Right renal cortex interstitium (tissue), 3 donors: ENCODE data around the gene LLPH. TPM values are rescaled to one million over a fixed set of nuclear protein-coding genes. Genes with fewer than 3 reads are reported as not detected.
A peak's percentile ranks its signal among the peaks of the same experiment; 100 is the strongest.

Source experiments
- DNase-seq, 3 donors: peaks; one replicate each; pipeline ENCODE4 v3.0.0-alpha.2; 2013; ENCODE audit warnings: low read depth in 3 of 3, low spot score in 2 of 3
- polyA plus RNA-seq, 3 donors: library from polyadenylated mRNA; unstranded; fragments of 120-200 nt; gene quantifications; one replicate each; pipeline ENCODE4 v1.2.1, GENCODE V29; 2013; ENCODE audit not compliant: insufficient read length in 3 of 3

LLPH gene
- polyA plus RNA-seq, 3 donors = 38.1 to 40.3 (median 38.7) TPM

- no peak for DNase-seq
Measured at GRCh38 chr12:66103016-66103913, 27.3 kb downstream of the LLPH start.

GRCh38 chr12:66092559-66093269, 37.8 kb downstream of the LLPH start:
- DNase-seq = peak in 2 of 3 donors; percentile 31 to 40

DNA sequence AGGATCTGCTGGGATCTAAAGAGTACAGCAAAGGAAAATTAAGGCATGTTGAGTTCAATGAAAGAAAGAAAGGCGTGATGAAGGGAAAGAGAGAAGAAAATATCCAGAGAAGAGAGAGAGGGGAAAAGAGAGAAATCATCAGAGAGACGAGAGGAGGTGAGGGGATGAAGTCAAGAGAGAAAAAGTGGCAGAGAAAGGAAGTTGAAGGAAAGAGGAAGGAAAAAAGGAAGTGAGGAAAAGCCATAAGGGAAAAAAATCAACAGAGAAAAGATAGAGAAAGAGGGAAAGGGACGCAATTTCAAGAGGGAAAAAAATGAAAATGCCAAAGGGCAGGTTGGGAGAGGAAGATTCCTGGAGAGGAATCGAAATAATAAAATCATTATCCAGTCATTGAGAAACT, 40.4 kb downstream of the LLPH start:
- DNase-seq = no peak

DNA sequence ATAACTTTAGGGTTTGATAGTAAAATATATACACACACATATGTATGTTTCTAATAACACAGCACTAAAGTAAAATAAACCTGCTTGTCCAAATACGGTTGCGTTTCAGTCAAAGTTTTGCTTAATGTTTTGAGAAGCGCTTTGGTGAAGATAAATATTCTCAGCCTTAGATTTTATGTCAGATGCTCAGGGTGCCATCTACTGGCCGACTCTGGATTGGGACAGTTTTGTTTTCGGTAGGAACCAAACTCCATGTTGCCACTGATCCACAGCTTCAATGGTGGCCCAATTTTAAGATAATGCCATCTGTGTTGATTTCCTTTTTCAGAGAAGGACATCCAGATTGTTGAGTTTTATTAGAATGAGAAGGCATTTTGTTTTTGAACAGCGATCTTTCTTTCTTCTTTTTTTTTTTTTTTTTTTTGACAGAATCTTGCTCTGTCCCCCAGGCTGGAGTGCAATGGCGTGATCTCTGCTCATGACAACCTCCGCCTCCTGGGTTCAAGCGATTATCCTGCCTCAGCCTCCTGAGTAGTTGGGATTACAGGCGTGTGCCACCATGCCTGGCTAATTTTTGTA, 43.1 kb downstream of the LLPH start:
- peak; percentile 60 to 68 (median 65) for DNase-seq

DNA sequence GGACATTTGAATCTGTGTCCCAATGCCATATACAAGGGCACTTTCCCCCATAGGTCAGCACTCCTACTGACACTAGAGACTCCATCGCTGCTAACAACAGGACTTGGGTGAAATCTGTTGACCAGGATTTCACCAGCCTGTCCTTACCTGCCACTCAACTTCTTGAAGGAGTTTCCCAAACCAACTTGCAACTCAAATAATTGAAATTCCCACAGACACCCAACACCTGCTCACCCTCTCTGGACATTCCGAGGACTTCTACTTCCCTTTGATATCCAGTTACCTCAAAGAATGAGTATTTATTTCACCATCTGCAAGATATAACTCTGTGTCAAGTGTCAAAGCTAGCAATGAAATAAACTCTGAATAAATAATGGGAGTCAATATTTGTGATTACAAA, 44.6 kb downstream of the LLPH start:
- no peak for DNase-seq

DNA sequence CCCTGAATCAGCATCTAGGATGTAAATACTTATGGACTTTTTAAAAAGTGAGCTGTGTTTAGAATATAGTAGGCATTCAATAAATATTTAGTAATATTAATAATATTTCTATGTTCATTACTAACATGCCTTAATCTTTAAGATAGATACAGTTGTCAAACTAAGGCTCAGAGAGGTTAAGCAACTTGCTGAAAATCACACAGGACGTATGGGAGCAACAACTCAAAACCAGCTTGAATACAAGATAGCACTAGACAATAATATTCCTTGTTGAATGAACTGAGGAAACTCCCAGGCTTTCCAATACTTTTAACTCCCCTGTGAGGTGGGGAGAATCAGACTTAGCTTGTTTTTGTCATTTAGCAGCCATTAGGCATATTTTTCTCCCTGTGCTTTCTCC, 45.3 kb downstream of the LLPH start:
- no peak for DNase-seq

DNA sequence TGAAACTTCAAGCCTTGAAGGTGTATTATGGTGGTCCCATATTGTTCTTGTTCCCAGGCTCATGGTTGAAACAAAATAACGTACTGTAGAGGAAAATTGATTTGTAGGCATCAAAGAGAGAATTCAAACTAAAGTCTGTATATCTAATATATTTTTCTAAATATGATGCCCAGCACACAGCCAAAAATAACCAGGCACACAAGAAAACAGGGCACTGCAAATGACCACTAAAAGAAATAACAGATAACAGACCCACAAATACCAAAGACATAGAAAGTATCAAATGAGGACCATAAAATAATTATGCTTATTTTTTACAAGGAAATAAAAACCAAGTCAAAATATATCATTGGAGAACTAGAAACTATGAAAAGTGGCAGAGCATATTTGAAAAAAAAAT, 46.8 kb downstream of the LLPH start:
- DNase-seq = no peak

- DNase-seq = no peak
Measured at GRCh38 chr12:66082744-66083143, 47.8 kb downstream of the LLPH start.

DNA sequence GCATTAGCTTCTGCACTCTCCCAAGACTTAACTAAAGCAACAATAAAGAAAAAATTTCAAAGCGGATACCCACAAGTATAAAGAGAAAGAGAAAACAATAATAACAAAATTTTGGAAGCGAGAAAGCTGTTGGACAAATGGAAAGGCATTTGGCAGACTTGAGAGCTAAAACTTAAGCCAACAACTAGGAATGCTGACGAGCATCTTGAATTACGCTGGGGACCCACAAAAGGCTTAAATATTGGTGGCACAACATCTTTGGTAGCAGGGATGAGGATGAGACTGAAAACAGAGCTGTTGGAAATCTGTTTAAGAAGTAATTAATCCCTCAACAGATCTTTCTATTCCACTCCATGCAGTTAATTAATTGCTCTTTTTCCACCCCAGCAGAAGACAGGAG, 49.8 kb downstream of the LLPH start:
- DNase-seq = no peak

GRCh38 chr12:66077542-66077941, 53.0 kb downstream of the LLPH start:
- no peak for DNase-seq

DNA sequence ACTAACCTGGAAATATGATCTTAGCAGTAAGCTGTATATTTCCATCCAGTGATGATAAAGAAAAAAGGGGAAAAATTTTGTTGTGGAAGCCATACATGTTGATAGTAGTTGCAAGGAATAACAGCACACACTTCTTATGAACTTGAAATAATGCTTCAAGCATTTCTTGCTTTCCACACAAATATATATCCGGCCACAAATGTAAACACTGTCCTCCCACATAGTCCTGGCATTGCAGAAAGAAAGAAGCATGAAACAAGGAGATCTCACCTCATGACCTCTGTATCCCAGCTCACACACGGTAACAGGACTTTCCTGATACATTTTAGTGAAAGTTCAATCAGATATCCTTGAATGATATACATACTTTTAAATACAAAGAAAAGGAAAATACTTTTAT, 56.0 kb downstream of the LLPH start:
- DNase-seq = no peak

DNA sequence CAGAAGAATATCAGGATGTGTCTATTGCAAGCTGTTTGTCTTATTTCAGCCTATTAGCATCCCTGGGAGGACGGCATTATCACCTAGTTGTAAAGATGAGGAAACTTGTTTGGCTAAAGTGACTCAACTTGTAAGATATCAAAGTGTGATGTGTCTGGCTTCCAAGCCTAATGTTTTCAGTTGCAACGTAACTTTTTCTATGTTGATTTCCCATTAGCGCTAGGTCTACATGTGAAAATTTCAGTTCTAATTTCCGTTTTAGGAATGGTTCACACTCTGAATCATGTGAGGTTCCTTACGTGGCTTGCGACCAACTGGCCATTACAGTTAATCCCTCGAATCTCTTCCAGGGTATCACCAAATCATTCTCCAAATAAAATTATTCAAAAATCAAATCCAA, 58.0 kb downstream of the LLPH start:
- DNase-seq = no peak

GRCh38 chr12:66072135-66072534, 58.4 kb downstream of the LLPH start:
- no peak for DNase-seq

DNA sequence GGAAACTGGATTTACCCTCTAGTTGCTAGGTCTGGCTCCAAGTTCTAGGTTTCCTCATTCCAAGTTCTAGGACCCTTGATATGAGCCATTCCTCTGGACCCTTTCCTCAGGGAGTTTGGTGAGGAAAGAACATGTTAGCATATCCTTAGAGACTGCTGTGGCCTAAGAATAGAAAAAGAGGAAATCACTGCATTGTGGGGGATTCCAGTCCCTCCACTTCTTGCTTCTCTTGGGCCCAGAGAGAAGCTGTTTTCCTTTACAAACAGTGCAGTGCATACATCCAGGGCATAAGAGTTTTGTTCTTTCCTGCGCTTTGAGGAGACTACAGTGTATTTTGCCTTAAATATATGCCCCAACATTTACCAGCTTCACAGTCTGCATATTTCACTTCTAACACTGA, 59.0 kb downstream of the LLPH start:
- DNase-seq = no peak

DNA sequence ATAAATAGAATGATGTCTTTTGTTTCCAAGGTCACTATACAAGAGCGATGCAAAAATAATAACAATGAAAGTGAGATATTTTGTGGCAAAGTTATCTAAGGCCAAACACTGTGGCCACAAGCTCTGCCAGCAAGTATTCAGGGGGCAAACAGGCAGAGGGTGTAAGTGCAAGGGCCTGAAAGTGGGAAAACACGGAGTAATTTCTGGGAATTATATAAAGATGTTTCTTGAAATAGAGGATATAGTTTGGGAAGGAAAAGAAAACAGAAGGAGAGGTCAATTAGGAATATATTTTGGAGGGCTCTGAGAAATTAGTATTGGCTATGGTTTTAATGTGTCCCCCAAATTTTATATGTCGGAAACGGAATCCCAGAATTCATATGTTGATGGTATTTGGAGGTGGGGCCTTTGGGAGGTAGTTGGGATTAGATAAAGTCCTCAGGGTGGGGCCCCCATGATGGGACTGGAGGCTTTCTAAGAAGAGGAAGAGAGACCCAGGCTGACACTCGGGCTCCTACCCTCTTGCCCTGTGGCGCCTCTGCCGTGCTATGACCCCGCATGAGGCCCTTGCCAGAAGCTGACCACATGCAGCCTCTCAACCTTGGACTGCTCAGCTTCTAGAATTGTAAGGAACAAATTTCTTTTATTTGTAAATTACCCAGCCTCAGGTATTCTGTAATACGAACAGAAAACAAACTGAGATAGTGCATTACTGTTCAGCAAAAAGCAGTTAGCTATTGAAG, 60.0 kb downstream of the LLPH start:
- DNase-seq = no peak

GRCh38 chr12:66066929-66067523, 63.5 kb downstream of the LLPH start:
- DNase-seq = no peak

Other genes starting within 250 kb of the LLPH start
- gene TMBIM4, start 39.2 kb upstream of the LLPH start, polyA plus RNA-seq = 100 to 1,000 TPM; 129 to 150 (median 137) TPM
- gene IRAK3, start 58.5 kb upstream of the LLPH start, polyA plus RNA-seq = 1 to 10 TPM; 2.8 to 3.3 (median 3.2) TPM
- gene HELB, start 171.7 kb upstream of the LLPH start, polyA plus RNA-seq = 1 to 10 TPM; 2.7 to 3.3 (median 2.9) TPM